Breast epithelium (tissue), 4 donors: ENCODE measurements around the gene PAFAH2. TPM values are rescaled to one million over a fixed set of nuclear protein-coding genes. Genes with fewer than 3 reads are reported as not detected.
A peak's percentile ranks its signal among the peaks of the same experiment; 100 is the strongest.

ENCODE experiments used
- DNase-seq, 2 donors: peaks; one replicate each; pipeline ENCODE4 v3.0.0-alpha.2; 2019; ENCODE audit warnings: low spot score in 2 of 2
- H3K27ac ChIP-seq, 2 donors: fragments of 200-600 bp; sonication (generic) in 1 of 2; one replicate each; pipeline ENCODE4 v1.5.1; 2016 to 2019; ENCODE audit warnings: mild to moderate bottlenecking in 1 of 2
- H3K27me3 ChIP-seq, 2 donors: fragments of 200-600 bp; sonication (generic) in 1 of 2; one replicate each; pipeline versions ENCODE4 v1.5.1 to v1.6.0; 2017 to 2019; ENCODE audit warnings: control low read depth in 1 of 2, mild to moderate bottlenecking in 1 of 2
- H3K36me3 ChIP-seq: fragments of 200-600 bp; one replicate; pipeline ENCODE4 v1.5.1; 2019
- H3K4me1 ChIP-seq, 2 donors: fragments of 200-600 bp; sonication (generic); one replicate each; pipeline ENCODE4 v1.5.1; 2016 to 2019; ENCODE audit warnings: control low read depth in 1 of 2
- H3K4me3 ChIP-seq, 3 donors: fragments of 200-600 bp; sonication (generic); 1 replicate in 2 of 3; 2 replicates in 1 of 3; pipeline ENCODE4 v1.5.1; 2016 to 2019; ENCODE audit warnings: mild to moderate bottlenecking in 3 of 3, moderate library complexity in 2 of 3
- H3K9me3 ChIP-seq, 2 donors: fragments of 200-600 bp; sonication (generic) in 1 of 2; one replicate each; pipeline ENCODE4 v1.5.1; 2016 to 2019; ENCODE audit warnings: control low read depth in 1 of 2
- POLR2A ChIP-seq: fragments of 450-650 bp; IDR thresholded peaks from one replicate; pipeline ENCODE4 v1.6.1; 2016; ENCODE audit warnings: antibody characterized with exemption, mild to moderate bottlenecking, moderate library complexity
- POLR2AphosphoS5 ChIP-seq, 3 donors: sonication (generic); formaldehyde crosslinking; IDR thresholded peaks; one replicate each; pipeline ENCODE4 v1.6.1; 2017; ENCODE audit warnings: antibody characterized with exemption in 3 of 3
- intact Hi-C: fragments of 100-400 bp; cut with DNase I; formaldehyde crosslinking; loops from one replicate; pipeline ENCODE4 v1.15.1; 2023; ENCODE audit warnings: low total_unique reads
- total RNA-seq, 3 donors: library from RNA; depleted of rRNA; stranded (reverse); fragments of >200 nt; gene quantifications; one replicate each; pipeline ENCODE4 v1.1.0, GENCODE V29; 2016
- TF ChIP-seq, protein P1 (sequence below), 3 donors: fragments of 450-650 bp; IDR thresholded peaks; one replicate each; pipeline ENCODE4 v1.5.1; 2016 to 2017; ENCODE audit warnings: antibody characterized with exemption in 3 of 3, mild to moderate bottlenecking in 3 of 3, moderate library complexity in 3 of 3

PAFAH2 gene
- total RNA-seq, 3 donors from 2014 or later = 8.2 to 19.9 (median 9.8) TPM

GRCh38 chr1:26038904-26039303 is 41.0 kb upstream of the PAFAH2 start:
- Histone ChIP-seq H3K9me3 (no peaks in the 10 kb centered on the region), H3K27me3 (peaks cover 0 to 20% of the 10 kb centered on the region in 2 donors), H3K4me1 (peaks cover 3% of the 10 kb centered on the region in 2 donors), H3K4me3 (no peak overlapping the region), H3K36me3 (no peaks in the 10 kb centered on the region), H3K27ac (no peak overlapping the region)
- intact Hi-C loops = no loop called here
- TF ChIP-seq POLR2A (no peak), POLR2AphosphoS5 (IDR thresholded peaks at IDR 0.05) (no peak)
- TF ChIP-seq, protein P1, sequence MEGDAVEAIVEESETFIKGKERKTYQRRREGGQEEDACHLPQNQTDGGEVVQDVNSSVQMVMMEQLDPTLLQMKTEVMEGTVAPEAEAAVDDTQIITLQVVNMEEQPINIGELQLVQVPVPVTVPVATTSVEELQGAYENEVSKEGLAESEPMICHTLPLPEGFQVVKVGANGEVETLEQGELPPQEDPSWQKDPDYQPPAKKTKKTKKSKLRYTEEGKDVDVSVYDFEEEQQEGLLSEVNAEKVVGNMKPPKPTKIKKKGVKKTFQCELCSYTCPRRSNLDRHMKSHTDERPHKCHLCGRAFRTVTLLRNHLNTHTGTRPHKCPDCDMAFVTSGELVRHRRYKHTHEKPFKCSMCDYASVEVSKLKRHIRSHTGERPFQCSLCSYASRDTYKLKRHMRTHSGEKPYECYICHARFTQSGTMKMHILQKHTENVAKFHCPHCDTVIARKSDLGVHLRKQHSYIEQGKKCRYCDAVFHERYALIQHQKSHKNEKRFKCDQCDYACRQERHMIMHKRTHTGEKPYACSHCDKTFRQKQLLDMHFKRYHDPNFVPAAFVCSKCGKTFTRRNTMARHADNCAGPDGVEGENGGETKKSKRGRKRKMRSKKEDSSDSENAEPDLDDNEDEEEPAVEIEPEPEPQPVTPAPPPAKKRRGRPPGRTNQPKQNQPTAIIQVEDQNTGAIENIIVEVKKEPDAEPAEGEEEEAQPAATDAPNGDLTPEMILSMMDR (IDR thresholded peaks at IDR 0.05) = no peak
- DNase-seq = no peak

- Histone ChIP-seq H3K27me3 (peaks cover 0 to 16% of the 10 kb centered on the region in 2 donors), H3K27ac (no peak overlapping the region), H3K4me3 (no peak overlapping the region), H3K4me1 (peaks cover 3% of the 10 kb centered on the region in 2 donors), H3K9me3 (no peaks in the 10 kb centered on the region), H3K36me3 (no peaks in the 10 kb centered on the region)
- intact Hi-C loops = no loop called here
- TF ChIP-seq, protein P1 (IDR thresholded peaks at IDR 0.05) = no peak
- TF ChIP-seq POLR2A (no peak), POLR2AphosphoS5 (IDR thresholded peaks at IDR 0.05) (no peak)
- no peak for DNase-seq
Measured at GRCh38 chr1:26038477-26038876, 40.6 kb upstream of the PAFAH2 start.

DNA sequence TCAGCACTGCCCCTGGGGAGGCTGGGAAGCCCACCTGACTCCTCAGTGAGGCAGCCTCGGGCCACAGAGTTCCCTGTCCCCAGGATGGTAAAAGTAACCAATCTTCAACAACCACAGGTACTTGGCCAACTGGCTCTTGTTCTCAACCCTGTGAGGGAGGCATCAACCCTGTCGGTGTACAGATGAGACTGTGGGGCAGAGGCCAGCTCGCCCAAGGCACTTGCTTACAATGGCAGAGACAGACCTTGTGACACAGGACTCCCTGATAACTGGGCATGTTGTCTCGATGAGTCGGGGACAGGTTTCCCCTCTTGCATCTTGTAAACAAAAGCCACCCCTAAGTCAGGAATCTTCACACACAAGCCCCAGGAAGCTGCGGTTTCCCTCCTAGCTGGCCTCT is 40.0 kb upstream of the PAFAH2 start:
- no peak for TF ChIP-seq POLR2AphosphoS5 (IDR thresholded peaks at IDR 0.05)
- TF ChIP-seq, protein P1 (IDR thresholded peaks at IDR 0.05) = no peak
- no peak for TF ChIP-seq POLR2A
- no peaks in the 10 kb centered on the region for H3K9me3 ChIP-seq
- no peak overlapping the region for H3K27ac ChIP-seq
- no peak for DNase-seq
- H3K4me3 ChIP-seq = no peak overlapping the region
- intact Hi-C loops = no loop called here
- H3K36me3 ChIP-seq = no peaks in the 10 kb centered on the region
- peaks cover 0 to 11% of the 10 kb centered on the region in 2 donors for H3K27me3 ChIP-seq
- H3K4me1 ChIP-seq = peaks cover 3% of the 10 kb centered on the region in 2 donors

- H3K4me1 ChIP-seq = peaks cover 3% of the 10 kb centered on the region in 2 donors
- no peak for TF ChIP-seq POLR2A
- TF ChIP-seq, protein P1 (IDR thresholded peaks at IDR 0.05) = no peak
- TF ChIP-seq POLR2AphosphoS5 (IDR thresholded peaks at IDR 0.05) = no peak
- no peaks in the 10 kb centered on the region for H3K36me3 ChIP-seq
- no peaks in the 10 kb centered on the region for H3K9me3 ChIP-seq
- no peak for DNase-seq
- H3K4me3 ChIP-seq = no peak overlapping the region
- intact Hi-C loops = no loop called here
- peaks cover 0 to 2% of the 10 kb centered on the region in 2 donors for H3K27me3 ChIP-seq
- no peak overlapping the region for H3K27ac ChIP-seq
Measured at GRCh38 chr1:26036756-26037281, 39.0 kb upstream of the PAFAH2 start.

- no peaks in the 10 kb centered on the region for H3K36me3 ChIP-seq
Measured at GRCh38 chr1:26035959-26036755, 38.3 kb upstream of the PAFAH2 start.

More at GRCh38 chr1:26035959-26036755, 38.3 kb upstream of the PAFAH2 start:
- Histone ChIP-seq H3K4me3 (peak overlapping the region; percentile 55 to 86 (median 77)), H3K4me1 (peaks cover 3% of the 10 kb centered on the region in 2 donors), H3K9me3 (no peaks in the 10 kb centered on the region), H3K27me3 (no peaks in the 10 kb centered on the region), H3K27ac (peak overlapping the region; percentile 74 to 88)
- TF ChIP-seq POLR2AphosphoS5 (IDR thresholded peaks at IDR 0.05) (peak in 1 of 3 donors; percentile 8), POLR2A (no peak)
- TF ChIP-seq, protein P1 (IDR thresholded peaks at IDR 0.05) = peak; percentile 98 to 99 (median 99)
- intact Hi-C loops = no loop called here
- DNase-seq = peak; percentile 66 to 86
